Neural cell (in vitro differentiated cells): Measurements from ENCODE around the gene PTCH1. TPM values are rescaled to one million over a fixed set of nuclear protein-coding genes. Genes with fewer than 3 reads are reported as not detected.

Experiments
- H2AFZ ChIP-seq: fragments of 200-600, 300-800 bp; sonication (generic), shearing (Covaris generic); 2 replicates; pipeline ENCODE4 v1.6.0; 2014; ENCODE audit warnings: low read depth, mild to moderate bottlenecking, antibody characterized with exemption, low read length, moderate library complexity
- H3F3A ChIP-seq: fragments of 200-600 bp; shearing (Covaris generic); 2 replicates; pipeline ENCODE4 v1.6.1; 2016; ENCODE audit warnings: mild to moderate bottlenecking, moderate library complexity, mixed read lengths, antibody characterized with exemption, low read length; ENCODE audit not compliant: insufficient read depth, poor library complexity, severe bottlenecking
- H3K27ac ChIP-seq: fragments of 200-600, 300-800 bp; sonication (generic), shearing (Covaris generic); 2 replicates; pipeline ENCODE4 v1.5.1; 2014; ENCODE audit warnings: mild to moderate bottlenecking, low read length, moderate library complexity
- H3K27me3 ChIP-seq: fragments of 300-800, 200-600 bp; sonication (generic), shearing (Covaris generic); 2 replicates; pipeline ENCODE4 v1.6.0; 2014; ENCODE audit warnings: mild to moderate bottlenecking, low read depth, low read length, moderate library complexity; ENCODE audit not compliant: insufficient read depth
- H3K36me3 ChIP-seq: fragments of 300-800, 200-600 bp; sonication (generic), shearing (Covaris generic); 2 replicates; pipeline ENCODE4 v1.5.1; 2014; ENCODE audit warnings: mild to moderate bottlenecking, antibody characterized with exemption, low read length, moderate library complexity; ENCODE audit not compliant: insufficient read depth
- H3K4me2 ChIP-seq: fragments of 300-800, 200-600 bp; sonication (generic), shearing (Covaris generic); 2 replicates; pipeline ENCODE4 v1.6.0; 2014; ENCODE audit warnings: mild to moderate bottlenecking, low read length
- H3K4me3 ChIP-seq: fragments of 300-800, 200-600 bp; sonication (generic), shearing (Covaris generic); 2 replicates; pipeline ENCODE4 v1.5.1; 2014; ENCODE audit warnings: mild to moderate bottlenecking, low read length, moderate library complexity
- H3K79me2 ChIP-seq: fragments of 200-600 bp; shearing (Covaris generic); replicated peaks from 2 replicates; pipeline ENCODE4 v1.6.0; 2014; ENCODE audit warnings: mild to moderate bottlenecking, low read length, moderate library complexity; ENCODE audit not compliant: insufficient read depth
- H3K9ac ChIP-seq: fragments of 300-800, 200-600 bp; sonication (generic), shearing (Covaris generic); 2 replicates; pipeline ENCODE4 v1.6.1; 2016; ENCODE audit warnings: mild to moderate bottlenecking, low read length, mixed read lengths
- H3K9me2 ChIP-seq: fragments of 200-600 bp; shearing (Covaris generic); 2 replicates; pipeline ENCODE4 v1.6.1; 2016; ENCODE audit warnings: mild to moderate bottlenecking, low read length, mixed read lengths; ENCODE audit not compliant: insufficient read depth
- H3K9me3 ChIP-seq: fragments of 200-600, 300-800 bp; sonication (generic), shearing (Covaris generic); 2 replicates; pipeline ENCODE4 v1.6.1; 2016; ENCODE audit warnings: mild to moderate bottlenecking, mixed run types, low read length, moderate library complexity, mixed read lengths
- H4K20me1 ChIP-seq: fragments of 200-600 bp; shearing (Covaris generic); 2 replicates; pipeline ENCODE4 v1.6.1; 2016; ENCODE audit warnings: mild to moderate bottlenecking, mixed run types; ENCODE audit not compliant: insufficient read depth
- CTCF ChIP-seq: fragments of 450-650 bp; IDR thresholded peaks from 2 replicates; pipeline ENCODE4 v1.5.1; 2014; ENCODE audit warnings: antibody characterized with exemption, mild to moderate bottlenecking, moderate library complexity; ENCODE audit not compliant: poor library complexity, severe bottlenecking
- EP300 ChIP-seq: fragments of 450-650 bp; conservative IDR thresholded peaks from 2 replicates; pipeline ENCODE4 v1.6.1; 2014; ENCODE audit warnings: antibody characterized with exemption, mild to moderate bottlenecking, moderate library complexity; ENCODE audit not compliant: poor library complexity, severe bottlenecking
- EZH2 ChIP-seq: fragments of 200-600, 300-800 bp; shearing (Covaris generic), sonication (generic); IDR thresholded peaks from 2 replicates; pipeline ENCODE4 v1.6.1; 2014; ENCODE audit warnings: antibody characterized with exemption, low read length, borderline replicate concordance, mild to moderate bottlenecking; ENCODE audit not compliant: insufficient read depth, poor library complexity, severe bottlenecking
- MXI1 ChIP-seq: fragments of 450-650 bp; conservative IDR thresholded peaks from 2 replicates; pipeline ENCODE4 v1.6.1; 2014; ENCODE audit warnings: antibody characterized with exemption, mild to moderate bottlenecking; ENCODE audit not compliant: poor library complexity, severe bottlenecking
- POLR2AphosphoS5 ChIP-seq: IDR thresholded peaks from 2 replicates; pipeline ENCODE4 v1.6.1; 2012
- RAD21 ChIP-seq: fragments of 450-650 bp; conservative IDR thresholded peaks from 2 replicates; pipeline ENCODE4 v1.6.1; 2014; ENCODE audit warnings: antibody characterized with exemption, mild to moderate bottlenecking, moderate library complexity
- SMC3 ChIP-seq: fragments of 450-650 bp; conservative IDR thresholded peaks from 2 replicates; pipeline ENCODE4 v1.6.1; 2014; ENCODE audit warnings: antibody characterized with exemption, mild to moderate bottlenecking, moderate library complexity; ENCODE audit not compliant: poor library complexity
- TAF1 ChIP-seq: IDR thresholded peaks from 2 replicates; pipeline ENCODE4 v1.6.1; 2012; ENCODE audit warnings: low read depth
- polyA plus RNA-seq: library from polyadenylated mRNA; depleted of rRNA; stranded (reverse); fragments of >200 nt; gene quantifications from 2 replicates; pipeline ENCODE4 v1.2.3, GENCODE V29; 2014
- TF ChIP-seq, protein P1 (sequence below): IDR thresholded peaks from 2 replicates; pipeline ENCODE4 v1.6.1; 2012; ENCODE audit warnings: borderline replicate concordance

The PTCH1 gene
- polyA plus RNA-seq, 1 donor from 2014 or later = 15.6 TPM

GRCh38 chr9:95429096-95429495, 87.7 kb downstream of the PTCH1 start:
- Histone ChIP-seq H3F3A (no peaks in the 10 kb centered on the region), H3K9ac (no peak overlapping the region), H3K9me2 (no peaks in the 10 kb centered on the region), H3K79me2 (no peaks in the 10 kb centered on the region), H3K4me2 (no peak overlapping the region), H3K27ac (no peak overlapping the region), H4K20me1 (no peaks in the 10 kb centered on the region), H3K27me3 (no peaks in the 10 kb centered on the region), H3K4me3 (no peak overlapping the region), H2AFZ (no peak overlapping the region), H3K36me3 (no peaks in the 10 kb centered on the region), H3K9me3 (peaks cover 4% of the 10 kb centered on the region)
- no peak for TF ChIP-seq EZH2
- no peak for TF ChIP-seq TAF1
- no peak for TF ChIP-seq MXI1
- TF ChIP-seq CTCF = no peak
- no peak for TF ChIP-seq RAD21
- TF ChIP-seq POLR2AphosphoS5 = no peak
- TF ChIP-seq EP300 = no peak
- TF ChIP-seq, protein P1, sequence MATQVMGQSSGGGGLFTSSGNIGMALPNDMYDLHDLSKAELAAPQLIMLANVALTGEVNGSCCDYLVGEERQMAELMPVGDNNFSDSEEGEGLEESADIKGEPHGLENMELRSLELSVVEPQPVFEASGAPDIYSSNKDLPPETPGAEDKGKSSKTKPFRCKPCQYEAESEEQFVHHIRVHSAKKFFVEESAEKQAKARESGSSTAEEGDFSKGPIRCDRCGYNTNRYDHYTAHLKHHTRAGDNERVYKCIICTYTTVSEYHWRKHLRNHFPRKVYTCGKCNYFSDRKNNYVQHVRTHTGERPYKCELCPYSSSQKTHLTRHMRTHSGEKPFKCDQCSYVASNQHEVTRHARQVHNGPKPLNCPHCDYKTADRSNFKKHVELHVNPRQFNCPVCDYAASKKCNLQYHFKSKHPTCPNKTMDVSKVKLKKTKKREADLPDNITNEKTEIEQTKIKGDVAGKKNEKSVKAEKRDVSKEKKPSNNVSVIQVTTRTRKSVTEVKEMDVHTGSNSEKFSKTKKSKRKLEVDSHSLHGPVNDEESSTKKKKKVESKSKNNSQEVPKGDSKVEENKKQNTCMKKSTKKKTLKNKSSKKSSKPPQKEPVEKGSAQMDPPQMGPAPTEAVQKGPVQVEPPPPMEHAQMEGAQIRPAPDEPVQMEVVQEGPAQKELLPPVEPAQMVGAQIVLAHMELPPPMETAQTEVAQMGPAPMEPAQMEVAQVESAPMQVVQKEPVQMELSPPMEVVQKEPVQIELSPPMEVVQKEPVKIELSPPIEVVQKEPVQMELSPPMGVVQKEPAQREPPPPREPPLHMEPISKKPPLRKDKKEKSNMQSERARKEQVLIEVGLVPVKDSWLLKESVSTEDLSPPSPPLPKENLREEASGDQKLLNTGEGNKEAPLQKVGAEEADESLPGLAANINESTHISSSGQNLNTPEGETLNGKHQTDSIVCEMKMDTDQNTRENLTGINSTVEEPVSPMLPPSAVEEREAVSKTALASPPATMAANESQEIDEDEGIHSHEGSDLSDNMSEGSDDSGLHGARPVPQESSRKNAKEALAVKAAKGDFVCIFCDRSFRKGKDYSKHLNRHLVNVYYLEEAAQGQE = no peak
- no peak for TF ChIP-seq SMC3

- no peak overlapping the region for H3K9ac ChIP-seq
- H3K27ac ChIP-seq = no peak overlapping the region
- H4K20me1 ChIP-seq = no peaks in the 10 kb centered on the region
- H3K27me3 ChIP-seq = no peaks in the 10 kb centered on the region
- H3K36me3 ChIP-seq = no peaks in the 10 kb centered on the region
- H3K9me3 ChIP-seq = peaks cover 11% of the 10 kb centered on the region
- H3K9me2 ChIP-seq = no peaks in the 10 kb centered on the region
- H3K79me2 ChIP-seq = no peaks in the 10 kb centered on the region
- no peak overlapping the region for H3K4me2 ChIP-seq
- TF ChIP-seq, protein P1 = no peak
- TF ChIP-seq EP300 (no peak), CTCF (no peak), MXI1 (no peak), TAF1 (no peak), SMC3 (no peak), RAD21 (no peak), EZH2 (no peak), POLR2AphosphoS5 (no peak)
- no peaks in the 10 kb centered on the region for H3F3A ChIP-seq
- H2AFZ ChIP-seq = no peak overlapping the region
- no peak overlapping the region for H3K4me3 ChIP-seq
Observed at GRCh38 chr9:95425910-95426551, 90.7 kb downstream of the PTCH1 start.
